CD4-positive, alpha-beta T cell treated with Interleukin-15 for 1 hour (primary cell): ENCODE data around the gene ZNRF3.
"Not testable (repeated sequence)": the region's sequence is repeated elsewhere in the genome, so short reads cannot be mapped to it uniquely, and the experiment has no call there.

Source experiments
- DNase-seq: peaks from one replicate; pipeline ENCODE4 v3.0.0-alpha.2; 2020

Gene ZNRF3

GRCh38 chr22:29074276-29074772 lies 191.0 kb downstream of the ZNRF3 start:
- no peak for DNase-seq

- DNase-seq: no peak
Observed at GRCh38 chr22:29078036-29078868, 194.9 kb downstream of the ZNRF3 start.

GRCh38 chr22:29078869-29079207 lies 195.5 kb downstream of the ZNRF3 start:
- no peak for DNase-seq

- DNase-seq: no peak
Observed at GRCh38 chr22:29079218-29079901, 196.0 kb downstream of the ZNRF3 start.

GRCh38 chr22:29080106-29080975 lies 197.0 kb downstream of the ZNRF3 start:
- no peak for DNase-seq

GRCh38 chr22:29081517-29082236 lies 198.3 kb downstream of the ZNRF3 start:
- no peak for DNase-seq

- DNase-seq: no peak
Observed at GRCh38 chr22:29082826-29083545, 199.6 kb downstream of the ZNRF3 start.

- not testable (repeated sequence) for DNase-seq
Observed at GRCh38 chr22:29083576-29083932, 200.2 kb downstream of the ZNRF3 start.

- DNase-seq: no peak
Observed at GRCh38 chr22:29083933-29084591, 200.7 kb downstream of the ZNRF3 start.

GRCh38 chr22:29087012-29087411 lies 203.6 kb downstream of the ZNRF3 start:
- no peak for DNase-seq

- DNase-seq: no peak
Observed at GRCh38 chr22:29088809-29089208, 205.4 kb downstream of the ZNRF3 start.

GRCh38 chr22:29089507-29089906 lies 206.1 kb downstream of the ZNRF3 start:
- DNase-seq: no peak

- no peak for DNase-seq
Observed at GRCh38 chr22:29090039-29090438, 206.7 kb downstream of the ZNRF3 start.

- no peak for DNase-seq
Observed at GRCh38 chr22:29092243-29092642, 208.9 kb downstream of the ZNRF3 start.

- no peak for DNase-seq
Observed at GRCh38 chr22:29093030-29093429, 209.7 kb downstream of the ZNRF3 start.

GRCh38 chr22:29093501-29094300 lies 210.3 kb downstream of the ZNRF3 start:
- DNase-seq: no peak

GRCh38 chr22:29095459-29095858 lies 212.1 kb downstream of the ZNRF3 start:
- no peak for DNase-seq

- no peak for DNase-seq
Observed at GRCh38 chr22:29096736-29097669, 213.6 kb downstream of the ZNRF3 start.

GRCh38 chr22:29098296-29098695 lies 214.9 kb downstream of the ZNRF3 start:
- DNase-seq: no peak
